Keratinocyte (primary cell): ENCODE data around the gene ADGRG6.

Source experiments
- EZH2 ChIP-seq: IDR thresholded peaks from one replicate; pipeline ENCODE4 v1.6.1; 2012; ENCODE audit warnings: inconsistent platforms, mild to moderate bottlenecking, low read length, moderate library complexity
- TF ChIP-seq, protein P1 (sequence below), 3 experiments: IDR thresholded peaks in 1 of 3; conservative IDR thresholded peaks in 1 of 3; optimal IDR thresholded peaks in 1 of 3; 2 replicates in 2 of 3; 3 replicates in 1 of 3; pipeline versions ENCODE3 to v1.5.1; 2011; ENCODE audit warnings: low read length in 3 of 3, mild to moderate bottlenecking in 3 of 3, moderate library complexity in 2 of 3, control low read depth in 1 of 3, inconsistent platforms in 1 of 3; ENCODE audit not compliant: insufficient read depth in 2 of 3; ENCODE audit errors: extremely low read depth in 1 of 3

- TF ChIP-seq, protein P1, sequence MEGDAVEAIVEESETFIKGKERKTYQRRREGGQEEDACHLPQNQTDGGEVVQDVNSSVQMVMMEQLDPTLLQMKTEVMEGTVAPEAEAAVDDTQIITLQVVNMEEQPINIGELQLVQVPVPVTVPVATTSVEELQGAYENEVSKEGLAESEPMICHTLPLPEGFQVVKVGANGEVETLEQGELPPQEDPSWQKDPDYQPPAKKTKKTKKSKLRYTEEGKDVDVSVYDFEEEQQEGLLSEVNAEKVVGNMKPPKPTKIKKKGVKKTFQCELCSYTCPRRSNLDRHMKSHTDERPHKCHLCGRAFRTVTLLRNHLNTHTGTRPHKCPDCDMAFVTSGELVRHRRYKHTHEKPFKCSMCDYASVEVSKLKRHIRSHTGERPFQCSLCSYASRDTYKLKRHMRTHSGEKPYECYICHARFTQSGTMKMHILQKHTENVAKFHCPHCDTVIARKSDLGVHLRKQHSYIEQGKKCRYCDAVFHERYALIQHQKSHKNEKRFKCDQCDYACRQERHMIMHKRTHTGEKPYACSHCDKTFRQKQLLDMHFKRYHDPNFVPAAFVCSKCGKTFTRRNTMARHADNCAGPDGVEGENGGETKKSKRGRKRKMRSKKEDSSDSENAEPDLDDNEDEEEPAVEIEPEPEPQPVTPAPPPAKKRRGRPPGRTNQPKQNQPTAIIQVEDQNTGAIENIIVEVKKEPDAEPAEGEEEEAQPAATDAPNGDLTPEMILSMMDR (optimal IDR thresholded peaks at IDR 0.05 in 1 of 3, IDR thresholded peaks at IDR 0.05 in 1 of 3, conservative IDR thresholded peaks at IDR 0.05 in 1 of 3; ENCODE audit: extremely low read depth in 1 of 3, insufficient read depth in 2 of 3, low read length in 3 of 3): no peak
- no peak for TF ChIP-seq EZH2
Measured at GRCh38 chr6:142265476-142265875, 36.3 kb upstream of the ADGRG6 start.
